PFSK-1 (cell line): ENCODE results near the gene LHX2.
A peak's percentile ranks its signal among the peaks of the same experiment; 100 is the strongest.

Experiments
- FOXP2 ChIP-seq: optimal IDR thresholded peaks from 2 replicates; pipeline ENCODE3; 2011; ENCODE audit warnings: borderline replicate concordance, control low read depth, inconsistent platforms; ENCODE audit not compliant: insufficient read depth; ENCODE audit errors: extremely low read length, extremely low read depth
- POLR2AphosphoS5 ChIP-seq: IDR thresholded peaks from 2 replicates; pipeline ENCODE4 v1.6.1; 2012; ENCODE audit warnings: low read depth, mild to moderate bottlenecking, control low read depth, low read length, moderate library complexity
- REST ChIP-seq, 2 experiments: IDR thresholded peaks; 2 replicates each; pipeline versions ENCODE4 v1.6.1 to v1.8.0; 2011 to 2012; ENCODE audit warnings: low read depth in 2 of 2, low read length in 2 of 2, control low read depth in 1 of 2, inconsistent platforms in 1 of 2, mild to moderate bottlenecking in 1 of 2, moderate library complexity in 1 of 2; ENCODE audit not compliant: insufficient read depth in 1 of 2
- SIN3A ChIP-seq: IDR thresholded peaks from 2 replicates; pipeline ENCODE4 v1.6.1; 2012; ENCODE audit warnings: mild to moderate bottlenecking, low read length, moderate library complexity, borderline replicate concordance; ENCODE audit not compliant: insufficient read depth
- TAF1 ChIP-seq: IDR thresholded peaks from 2 replicates; pipeline ENCODE4 v1.6.1; 2012; ENCODE audit warnings: low read length, control low read depth, borderline replicate concordance; ENCODE audit not compliant: insufficient read depth

The LHX2 gene

GRCh38 chr9:124045076-124045829 is 33.7 kb downstream of the LHX2 start:
- no peak for TF ChIP-seq REST (IDR thresholded peaks at IDR 0.05; ENCODE audit: insufficient read depth in 1 of 2, low read depth in 2 of 2, low read length in 2 of 2)
- TF ChIP-seq FOXP2, result peak; percentile 82
- TF ChIP-seq POLR2AphosphoS5, result no peak

- TF ChIP-seq TAF1 (no peak), FOXP2 (no peak), POLR2AphosphoS5 (no peak), SIN3A (no peak)
Observed at GRCh38 chr9:124045830-124046177, 34.2 kb downstream of the LHX2 start.

- TF ChIP-seq TAF1 (no peak), SIN3A (no peak)
Observed at GRCh38 chr9:124046189-124046588, 34.6 kb downstream of the LHX2 start.

GRCh38 chr9:124047251-124047672 is 35.7 kb downstream of the LHX2 start:
- TF ChIP-seq TAF1 (no peak), SIN3A (no peak), FOXP2 (no peak), REST (IDR thresholded peaks at IDR 0.05; ENCODE audit: insufficient read depth in 1 of 2, low read depth in 2 of 2, low read length in 2 of 2) (no peak), POLR2AphosphoS5 (no peak)

- TF ChIP-seq REST (IDR thresholded peaks at IDR 0.05; ENCODE audit: insufficient read depth in 1 of 2, low read depth in 2 of 2, low read length in 2 of 2) (no peak), TAF1 (no peak)
Observed at GRCh38 chr9:124050955-124051354, 39.4 kb downstream of the LHX2 start.

GRCh38 chr9:124052401-124052800 is 40.8 kb downstream of the LHX2 start:
- TF ChIP-seq SIN3A (no peak), POLR2AphosphoS5 (no peak), FOXP2 (no peak), REST (IDR thresholded peaks at IDR 0.05; ENCODE audit: insufficient read depth in 1 of 2, low read depth in 2 of 2, low read length in 2 of 2) (no peak), TAF1 (no peak)
